A204.1 (cell line): ENCODE measurements around the gene ANO9.
"Not testable (repeated sequence)": the region's sequence is repeated elsewhere in the genome, so short reads cannot be mapped to it uniquely, and the experiment has no call there.

Experiments used
- FAIRE-seq: peaks from 2 replicates; lab custom pipeline; 2012; peaks lifted over from hg19 to GRCh38; lab: Jason Lieb, UNC

ANO9 gene

GRCh38 chr11:415640-416041, 26.2 kb downstream of the ANO9 start:
- FAIRE-seq: no peak

- no peak for FAIRE-seq
These were observed 27.4 kb downstream of the ANO9 start for GRCh38 chr11:414318-414857.

GRCh38 chr11:413120-414081, 28.4 kb downstream of the ANO9 start:
- no peak for FAIRE-seq

GRCh38 chr11:412641-413119, 29.1 kb downstream of the ANO9 start:
- FAIRE-seq: no peak

GRCh38 chr11:411520-411919, 30.3 kb downstream of the ANO9 start:
- not testable (repeated sequence) for FAIRE-seq

- FAIRE-seq: not testable (repeated sequence)
These were observed 31.1 kb downstream of the ANO9 start for GRCh38 chr11:410711-411110.

GRCh38 chr11:409600-410483, 32.0 kb downstream of the ANO9 start:
- no peak for FAIRE-seq

- no peak for FAIRE-seq
These were observed 32.7 kb downstream of the ANO9 start for GRCh38 chr11:409008-409599.

GRCh38 chr11:408154-409007, 33.4 kb downstream of the ANO9 start:
- no peak for FAIRE-seq

GRCh38 chr11:407651-408123, 34.1 kb downstream of the ANO9 start:
- FAIRE-seq: no peak

- no peak for FAIRE-seq
These were observed 34.8 kb downstream of the ANO9 start for GRCh38 chr11:406796-407650.

- FAIRE-seq: no peak
These were observed 35.6 kb downstream of the ANO9 start for GRCh38 chr11:405954-406795.

GRCh38 chr11:405323-405953, 36.4 kb downstream of the ANO9 start:
- no peak for FAIRE-seq

GRCh38 chr11:404551-405264, 37.1 kb downstream of the ANO9 start:
- FAIRE-seq: no peak

- FAIRE-seq: no peak
These were observed 37.9 kb downstream of the ANO9 start for GRCh38 chr11:403761-404431.

- no peak for FAIRE-seq
These were observed 38.6 kb downstream of the ANO9 start for GRCh38 chr11:403021-403760.

GRCh38 chr11:401196-401595, 40.6 kb downstream of the ANO9 start:
- not testable (repeated sequence) for FAIRE-seq
